HFFc6 (cell line): ENCODE measurements around the gene CCDC194. TPM values are rescaled to one million over a fixed set of nuclear protein-coding genes. Genes with fewer than 3 reads are reported as not detected.

ENCODE experiments used
- DNase-seq: peaks from one replicate; pipeline ENCODE4 v3.0.0-alpha.2; 2018
- H3K27ac Mint-ChIP-seq: 2 replicates; pipeline ENCODE4 v1.8.0; 2020; ENCODE audit warnings: mild to moderate bottlenecking, mixed read lengths
- H3K27me3 Mint-ChIP-seq: 2 replicates; pipeline ENCODE4 v1.8.0; 2021; ENCODE audit warnings: mild to moderate bottlenecking, moderate library complexity, mixed read lengths; ENCODE audit not compliant: insufficient read depth
- H3K36me3 Mint-ChIP-seq: 2 replicates; pipeline ENCODE4 v1.8.0; 2021; ENCODE audit warnings: low read depth, mixed read lengths
- H3K4me1 Mint-ChIP-seq: 2 replicates; pipeline ENCODE4 v1.8.0; 2020; ENCODE audit warnings: low read depth, mixed read lengths
- H3K4me3 Mint-ChIP-seq: 2 replicates; pipeline ENCODE4 v1.8.0; 2020; ENCODE audit warnings: mild to moderate bottlenecking, moderate library complexity, mixed read lengths
- H3K9me3 Mint-ChIP-seq: 2 replicates; pipeline ENCODE4 v1.8.0; 2020; ENCODE audit warnings: mild to moderate bottlenecking, mixed read lengths
- total RNA-seq, 6 experiments: library from RNA; stranded (reverse); fragmentation: NEBNext Ultra II Directional; extraction: Animal tissue kit (Norgen Biotek cat#: 25700); gene quantifications; 2 replicates in 1 of 6; 3 replicates in 5 of 6; pipeline ENCODE4 v1.2.3, GENCODE V29; 2021
- TF ChIP-seq, protein P1 (sequence below): fragments of 200-600 bp; sonication (generic); IDR thresholded peaks from 2 replicates; pipeline ENCODE4 v1.5.0; 2021; ENCODE audit warnings: antibody characterized with exemption, mild to moderate bottlenecking

Gene CCDC194
- total RNA-seq, 6 experiments from 2014 or later, result not detected

GRCh38 chr19:17398902-17399527 is 5.0 kb upstream of the CCDC194 start:
- no peak for DNase-seq
- Mint-ChIP-seq H3K9me3 (no peaks in the 10 kb centered on the region), H3K4me3 (no peak overlapping the region), H3K27ac (no peak overlapping the region), H3K4me1 (no peaks in the 10 kb centered on the region), H3K27me3 (peaks cover 6% of the 10 kb centered on the region; the same call in 1 of the 2 replicates), H3K36me3 (no peaks in the 10 kb centered on the region)
- TF ChIP-seq, protein P1, sequence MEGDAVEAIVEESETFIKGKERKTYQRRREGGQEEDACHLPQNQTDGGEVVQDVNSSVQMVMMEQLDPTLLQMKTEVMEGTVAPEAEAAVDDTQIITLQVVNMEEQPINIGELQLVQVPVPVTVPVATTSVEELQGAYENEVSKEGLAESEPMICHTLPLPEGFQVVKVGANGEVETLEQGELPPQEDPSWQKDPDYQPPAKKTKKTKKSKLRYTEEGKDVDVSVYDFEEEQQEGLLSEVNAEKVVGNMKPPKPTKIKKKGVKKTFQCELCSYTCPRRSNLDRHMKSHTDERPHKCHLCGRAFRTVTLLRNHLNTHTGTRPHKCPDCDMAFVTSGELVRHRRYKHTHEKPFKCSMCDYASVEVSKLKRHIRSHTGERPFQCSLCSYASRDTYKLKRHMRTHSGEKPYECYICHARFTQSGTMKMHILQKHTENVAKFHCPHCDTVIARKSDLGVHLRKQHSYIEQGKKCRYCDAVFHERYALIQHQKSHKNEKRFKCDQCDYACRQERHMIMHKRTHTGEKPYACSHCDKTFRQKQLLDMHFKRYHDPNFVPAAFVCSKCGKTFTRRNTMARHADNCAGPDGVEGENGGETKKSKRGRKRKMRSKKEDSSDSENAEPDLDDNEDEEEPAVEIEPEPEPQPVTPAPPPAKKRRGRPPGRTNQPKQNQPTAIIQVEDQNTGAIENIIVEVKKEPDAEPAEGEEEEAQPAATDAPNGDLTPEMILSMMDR, result no peak

- TF ChIP-seq, protein P1, result peak; percentile 49; the same call in 1 of the 2 replicates
- DNase-seq, result no peak
Observed at GRCh38 chr19:17394891-17395415, 957 bp upstream of the CCDC194 start.

DNA sequence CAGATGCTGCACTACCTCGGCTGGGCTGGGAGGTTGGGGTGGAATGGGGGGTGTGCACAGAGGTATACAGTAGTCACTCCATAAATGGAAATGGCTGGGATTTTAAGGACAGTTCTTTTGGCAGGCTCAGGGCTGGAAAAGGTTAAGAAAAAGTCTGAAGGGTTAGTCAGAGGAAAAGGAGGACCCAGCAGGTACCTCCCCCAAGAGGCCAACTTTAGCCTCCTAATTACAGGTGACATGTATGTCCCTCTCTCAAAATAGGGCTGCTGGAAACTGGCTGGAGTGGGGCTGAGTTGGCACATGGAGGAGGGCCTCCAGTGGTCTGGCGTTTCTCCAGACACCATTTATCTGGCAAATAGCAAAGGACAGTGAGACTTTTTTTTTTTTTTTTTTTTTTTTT is 994 bp downstream of the CCDC194 start:
- no peak for DNase-seq
- Mint-ChIP-seq H3K27ac (no peak overlapping the region), H3K36me3 (no peaks in the 10 kb centered on the region), H3K27me3 (peaks cover 14% of the 10 kb centered on the region), H3K4me1 (peaks cover 7% of the 10 kb centered on the region), H3K9me3 (peaks cover 14% of the 10 kb centered on the region), H3K4me3 (no peak overlapping the region)
- TF ChIP-seq, protein P1, result no peak

More at GRCh38 chr19:17394891-17395415, 957 bp upstream of the CCDC194 start:
- H3K4me1 Mint-ChIP-seq, result peaks cover 7% of the 10 kb centered on the region
- 0 out of 2 replicates have a peak, but pooled peaks cover 1% of the 10 kb centered on the region for H3K9me3 Mint-ChIP-seq
- H3K36me3 Mint-ChIP-seq, result no peaks in the 10 kb centered on the region
- no peak overlapping the region for H3K27ac Mint-ChIP-seq
- H3K27me3 Mint-ChIP-seq, result peaks cover 8% of the 10 kb centered on the region; the same call in 1 of the 2 replicates
- H3K4me3 Mint-ChIP-seq, result no peak overlapping the region

- no peak for DNase-seq
- Mint-ChIP-seq H3K4me3 (peak overlapping the region; percentile 88), H3K27ac (no peak overlapping the region)
Observed at GRCh38 chr19:17391371-17392151, 2.4 kb downstream of the CCDC194 start.

DNA sequence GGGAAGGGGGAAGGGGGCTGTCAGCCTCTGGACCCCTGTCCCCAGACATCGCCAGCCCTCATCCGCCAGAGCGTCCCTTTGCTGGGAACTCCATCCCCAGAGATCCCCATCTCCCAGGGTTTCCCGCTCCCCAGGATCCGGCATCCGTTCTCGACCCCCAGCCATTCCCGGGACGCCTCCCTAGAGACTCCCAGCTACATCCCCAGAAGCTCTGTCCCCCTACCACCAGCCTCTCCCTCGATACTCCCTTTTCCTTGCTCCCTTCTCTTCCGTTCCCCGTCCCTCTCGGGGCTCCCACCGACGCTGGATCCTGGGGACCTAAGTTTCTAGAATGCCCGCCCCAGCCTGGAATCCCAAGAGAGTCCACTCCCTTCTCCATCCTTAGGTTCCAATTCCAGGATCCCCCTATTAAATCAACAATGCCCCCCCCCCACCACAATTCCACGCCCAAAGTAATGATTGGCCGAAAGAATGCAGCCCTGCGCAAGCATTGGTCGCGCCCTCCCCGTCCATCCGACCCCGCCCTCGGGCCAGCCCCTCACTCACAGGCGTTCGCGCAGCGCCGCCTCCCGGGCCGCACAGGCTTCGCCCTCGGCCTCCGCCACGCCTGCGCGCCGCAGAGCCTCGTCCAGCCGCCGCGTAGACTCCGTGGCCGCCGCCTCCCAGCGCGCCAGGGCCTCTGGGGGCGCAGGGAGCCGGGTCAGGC is 3.2 kb downstream of the CCDC194 start:
- H3K27ac Mint-ChIP-seq, result peak overlapping the region; percentile 10; the same call in 1 of the 2 replicates
- H3K4me1 Mint-ChIP-seq, result peaks cover 7% of the 10 kb centered on the region
- peaks cover 14% of the 10 kb centered on the region for H3K9me3 Mint-ChIP-seq
- no peaks in the 10 kb centered on the region for H3K36me3 Mint-ChIP-seq
- peak overlapping the region; percentile 88 for H3K4me3 Mint-ChIP-seq
- DNase-seq, result peak; percentile 83
- peaks cover 14% of the 10 kb centered on the region for H3K27me3 Mint-ChIP-seq
- TF ChIP-seq, protein P1, result peak; percentile 81

More at GRCh38 chr19:17391371-17392151, 2.4 kb downstream of the CCDC194 start:
- TF ChIP-seq, protein P1, result 0 out of 2 replicates have a peak, but pooled peaks have one; percentile 27
- H3K4me1 Mint-ChIP-seq, result peaks cover 7% of the 10 kb centered on the region
- H3K27me3 Mint-ChIP-seq, result peaks cover 14% of the 10 kb centered on the region
- H3K9me3 Mint-ChIP-seq, result peaks cover 14% of the 10 kb centered on the region
- H3K36me3 Mint-ChIP-seq, result no peaks in the 10 kb centered on the region
